ENCODE data around the gene CMPK1. TPM values are rescaled to one million over a fixed set of nuclear protein-coding genes. Genes with fewer than 3 reads are reported as not detected.

Gene CMPK1
- total and polyA plus RNA-seq, 10 of the 15 experiments (the other 5 are each of a cell fraction or from before 2014, with no cell fraction given): 43.7 to 159 (median 85.6) TPM

GRCh38 chr1:47333922-47334764 lies 553 bp downstream of the CMPK1 start (continued):
- TF ChIP-seq, protein P1, sequence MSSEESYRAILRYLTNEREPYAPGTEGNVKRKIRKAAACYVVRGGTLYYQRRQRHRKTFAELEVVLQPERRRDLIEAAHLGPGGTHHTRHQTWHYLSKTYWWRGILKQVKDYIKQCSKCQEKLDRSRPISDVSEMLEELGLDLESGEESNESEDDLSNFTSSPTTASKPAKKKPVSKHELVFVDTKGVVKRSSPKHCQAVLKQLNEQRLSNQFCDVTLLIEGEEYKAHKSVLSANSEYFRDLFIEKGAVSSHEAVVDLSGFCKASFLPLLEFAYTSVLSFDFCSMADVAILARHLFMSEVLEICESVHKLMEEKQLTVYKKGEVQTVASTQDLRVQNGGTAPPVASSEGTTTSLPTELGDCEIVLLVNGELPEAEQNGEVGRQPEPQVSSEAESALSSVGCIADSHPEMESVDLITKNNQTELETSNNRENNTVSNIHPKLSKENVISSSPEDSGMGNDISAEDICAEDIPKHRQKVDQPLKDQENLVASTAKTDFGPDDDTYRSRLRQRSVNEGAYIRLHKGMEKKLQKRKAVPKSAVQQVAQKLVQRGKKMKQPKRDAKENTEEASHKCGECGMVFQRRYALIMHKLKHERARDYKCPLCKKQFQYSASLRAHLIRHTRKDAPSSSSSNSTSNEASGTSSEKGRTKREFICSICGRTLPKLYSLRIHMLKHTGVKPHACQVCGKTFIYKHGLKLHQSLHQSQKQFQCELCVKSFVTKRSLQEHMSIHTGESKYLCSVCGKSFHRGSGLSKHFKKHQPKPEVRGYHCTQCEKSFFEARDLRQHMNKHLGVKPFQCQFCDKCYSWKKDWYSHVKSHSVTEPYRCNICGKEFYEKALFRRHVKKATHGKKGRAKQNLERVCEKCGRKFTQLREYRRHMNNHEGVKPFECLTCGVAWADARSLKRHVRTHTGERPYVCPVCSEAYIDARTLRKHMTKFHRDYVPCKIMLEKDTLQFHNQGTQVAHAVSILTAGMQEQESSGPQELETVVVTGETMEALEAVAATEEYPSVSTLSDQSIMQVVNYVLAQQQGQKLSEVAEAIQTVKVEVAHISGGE (CRISPR knock-in tag; IDR thresholded peaks at IDR 0.05): no peak
- peak; percentile 18 for TF ChIP-seq KLF5 (IDR thresholded peaks at IDR 0.05; ENCODE audit: partially characterized antibody)
- TF ChIP-seq BHLHE40 (IDR thresholded peaks at IDR 0.05; ENCODE audit: borderline replicate concordance in 1 of 2, low read depth in 2 of 2, low read length in 1 of 2): peak; percentile 23 to 67; a peak in 2 of 4 replicates
- no peak for TF ChIP-seq SREBF2 (IDR thresholded peaks at IDR 0.05; ENCODE audit: low read length)
- 0 out of 2 replicates have a peak, but pooled peaks have one; percentile 9 for TF ChIP-seq GABPA (IDR thresholded peaks at IDR 0.05; ENCODE audit: low read depth)
- TF ChIP-seq, protein P2, sequence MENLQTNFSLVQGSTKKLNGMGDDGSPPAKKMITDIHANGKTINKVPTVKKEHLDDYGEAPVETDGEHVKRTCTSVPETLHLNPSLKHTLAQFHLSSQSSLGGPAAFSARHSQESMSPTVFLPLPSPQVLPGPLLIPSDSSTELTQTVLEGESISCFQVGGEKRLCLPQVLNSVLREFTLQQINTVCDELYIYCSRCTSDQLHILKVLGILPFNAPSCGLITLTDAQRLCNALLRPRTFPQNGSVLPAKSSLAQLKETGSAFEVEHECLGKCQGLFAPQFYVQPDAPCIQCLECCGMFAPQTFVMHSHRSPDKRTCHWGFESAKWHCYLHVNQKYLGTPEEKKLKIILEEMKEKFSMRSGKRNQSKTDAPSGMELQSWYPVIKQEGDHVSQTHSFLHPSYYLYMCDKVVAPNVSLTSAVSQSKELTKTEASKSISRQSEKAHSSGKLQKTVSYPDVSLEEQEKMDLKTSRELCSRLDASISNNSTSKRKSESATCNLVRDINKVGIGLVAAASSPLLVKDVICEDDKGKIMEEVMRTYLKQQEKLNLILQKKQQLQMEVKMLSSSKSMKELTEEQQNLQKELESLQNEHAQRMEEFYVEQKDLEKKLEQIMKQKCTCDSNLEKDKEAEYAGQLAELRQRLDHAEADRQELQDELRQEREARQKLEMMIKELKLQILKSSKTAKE (IDR thresholded peaks at IDR 0.05; ENCODE audit: low read depth, poor library complexity, severe bottlenecking): no peak
- peak in 1 of 2 experiments; percentile 34; a peak in 2 of 4 replicates for TF ChIP-seq IKZF2 (IDR thresholded peaks at IDR 0.05)
- no peak for TF ChIP-seq SRF (IDR thresholded peaks at IDR 0.05; ENCODE audit: low read depth in 2 of 2, low read length in 2 of 2)
- peak; percentile 53 for TF ChIP-seq MXI1 (IDR thresholded peaks at IDR 0.05; ENCODE audit: low read depth, low read length)
- TF ChIP-seq ZZZ3 (IDR thresholded peaks at IDR 0.05; ENCODE audit: control insufficient read depth, insufficient read length, low read depth): no peak
- peak; percentile 77 for TF ChIP-seq YY1 (IDR thresholded peaks at IDR 0.05; ENCODE audit: low read depth, low read length)
- TF ChIP-seq, protein P3, sequence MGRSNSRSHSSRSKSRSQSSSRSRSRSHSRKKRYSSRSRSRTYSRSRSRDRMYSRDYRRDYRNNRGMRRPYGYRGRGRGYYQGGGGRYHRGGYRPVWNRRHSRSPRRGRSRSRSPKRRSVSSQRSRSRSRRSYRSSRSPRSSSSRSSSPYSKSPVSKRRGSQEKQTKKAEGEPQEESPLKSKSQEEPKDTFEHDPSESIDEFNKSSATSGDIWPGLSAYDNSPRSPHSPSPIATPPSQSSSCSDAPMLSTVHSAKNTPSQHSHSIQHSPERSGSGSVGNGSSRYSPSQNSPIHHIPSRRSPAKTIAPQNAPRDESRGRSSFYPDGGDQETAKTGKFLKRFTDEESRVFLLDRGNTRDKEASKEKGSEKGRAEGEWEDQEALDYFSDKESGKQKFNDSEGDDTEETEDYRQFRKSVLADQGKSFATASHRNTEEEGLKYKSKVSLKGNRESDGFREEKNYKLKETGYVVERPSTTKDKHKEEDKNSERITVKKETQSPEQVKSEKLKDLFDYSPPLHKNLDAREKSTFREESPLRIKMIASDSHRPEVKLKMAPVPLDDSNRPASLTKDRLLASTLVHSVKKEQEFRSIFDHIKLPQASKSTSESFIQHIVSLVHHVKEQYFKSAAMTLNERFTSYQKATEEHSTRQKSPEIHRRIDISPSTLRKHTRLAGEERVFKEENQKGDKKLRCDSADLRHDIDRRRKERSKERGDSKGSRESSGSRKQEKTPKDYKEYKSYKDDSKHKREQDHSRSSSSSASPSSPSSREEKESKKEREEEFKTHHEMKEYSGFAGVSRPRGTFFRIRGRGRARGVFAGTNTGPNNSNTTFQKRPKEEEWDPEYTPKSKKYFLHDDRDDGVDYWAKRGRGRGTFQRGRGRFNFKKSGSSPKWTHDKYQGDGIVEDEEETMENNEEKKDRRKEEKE (IDR thresholded peaks at IDR 0.05): no peak
- TF ChIP-seq ZNF274 (IDR thresholded peaks at IDR 0.05; ENCODE audit: insufficient read depth, insufficient read length): no peak
- TF ChIP-seq IKZF1 (conservative IDR thresholded peaks at IDR 0.05): peak; percentile 98
- TF ChIP-seq USF1 (IDR thresholded peaks at IDR 0.05; ENCODE audit: borderline replicate concordance, extremely low read length, insufficient read depth, low read depth, low read length): peak; percentile 57
- no peak for TF ChIP-seq SMARCA5 (IDR thresholded peaks at IDR 0.05)
- TF ChIP-seq BMI1 (IDR thresholded peaks at IDR 0.05; ENCODE audit: borderline replicate concordance): no peak
- TF ChIP-seq MYC (IDR thresholded peaks at IDR 0.05; ENCODE audit: insufficient read depth, insufficient read length, insufficient replicate concordance, low read length, severe bottlenecking): no peak
- peak; percentile 94 for TF ChIP-seq SIX5 (IDR thresholded peaks at IDR 0.05; ENCODE audit: low read depth, low read length, severe bottlenecking)
